Neural cell (in vitro differentiated cells): ENCODE measurements around the gene KLLN.

Source experiments
- CTCF ChIP-seq: fragments of 450-650 bp; IDR thresholded peaks from 2 replicates; pipeline ENCODE4 v1.5.1; 2014; ENCODE audit warnings: antibody characterized with exemption, mild to moderate bottlenecking, moderate library complexity; ENCODE audit not compliant: poor library complexity, severe bottlenecking
- EP300 ChIP-seq: fragments of 450-650 bp; conservative IDR thresholded peaks from 2 replicates; pipeline ENCODE4 v1.6.1; 2014; ENCODE audit warnings: antibody characterized with exemption, mild to moderate bottlenecking, moderate library complexity; ENCODE audit not compliant: poor library complexity, severe bottlenecking
- EZH2 ChIP-seq: fragments of 200-600, 300-800 bp; shearing (Covaris generic), sonication (generic); IDR thresholded peaks from 2 replicates; pipeline ENCODE4 v1.6.1; 2014; ENCODE audit warnings: antibody characterized with exemption, low read length, borderline replicate concordance, mild to moderate bottlenecking; ENCODE audit not compliant: insufficient read depth, poor library complexity, severe bottlenecking
- POLR2AphosphoS5 ChIP-seq: IDR thresholded peaks from 2 replicates; pipeline ENCODE4 v1.6.1; 2012
- REST ChIP-seq: IDR thresholded peaks from 2 replicates; pipeline ENCODE4 v1.6.1; 2012; ENCODE audit warnings: borderline replicate concordance
- SMC3 ChIP-seq: fragments of 450-650 bp; conservative IDR thresholded peaks from 2 replicates; pipeline ENCODE4 v1.6.1; 2014; ENCODE audit warnings: antibody characterized with exemption, mild to moderate bottlenecking, moderate library complexity; ENCODE audit not compliant: poor library complexity

GRCh38 chr10:87869773-87870551 is 6.6 kb upstream of the KLLN start:
- no peak for TF ChIP-seq CTCF
- TF ChIP-seq EP300: no peak
- no peak for TF ChIP-seq EZH2
- TF ChIP-seq REST: no peak
- TF ChIP-seq POLR2AphosphoS5: no peak
- TF ChIP-seq SMC3: no peak
